IPS DF 19.7 (cell line): Measurements from ENCODE around the gene SHISA9.
"Not testable (repeated sequence)": the region's sequence is repeated elsewhere in the genome, so short reads cannot be mapped to it uniquely, and the experiment has no call there.

ENCODE experiments used
- DNase-seq: peaks from one replicate; pipeline ENCODE4 v3.0.0-alpha.2; 2013; ENCODE audit warnings: low read depth, low spot score

SHISA9 gene

DNA sequence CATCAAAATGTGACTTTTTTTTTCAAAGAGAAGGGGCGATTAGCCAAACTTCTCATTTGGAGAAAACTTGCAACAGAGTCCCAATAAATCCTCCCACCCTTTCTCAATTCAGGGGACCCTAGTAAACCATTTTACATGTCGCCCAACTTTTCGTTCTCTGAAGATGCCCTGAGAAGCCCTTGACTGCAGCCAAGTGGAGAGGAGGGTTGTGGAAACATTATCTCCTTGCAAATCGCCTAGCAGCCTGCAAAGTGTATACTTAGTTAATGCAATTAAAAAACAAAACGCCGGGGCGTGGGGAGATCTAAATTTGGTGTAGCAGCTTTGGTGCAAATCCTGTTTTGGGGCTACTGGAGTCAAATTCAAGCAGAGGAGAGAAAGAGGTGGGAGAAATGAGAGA lies 1.2 kb upstream of the SHISA9 start:
- no peak for DNase-seq

DNA sequence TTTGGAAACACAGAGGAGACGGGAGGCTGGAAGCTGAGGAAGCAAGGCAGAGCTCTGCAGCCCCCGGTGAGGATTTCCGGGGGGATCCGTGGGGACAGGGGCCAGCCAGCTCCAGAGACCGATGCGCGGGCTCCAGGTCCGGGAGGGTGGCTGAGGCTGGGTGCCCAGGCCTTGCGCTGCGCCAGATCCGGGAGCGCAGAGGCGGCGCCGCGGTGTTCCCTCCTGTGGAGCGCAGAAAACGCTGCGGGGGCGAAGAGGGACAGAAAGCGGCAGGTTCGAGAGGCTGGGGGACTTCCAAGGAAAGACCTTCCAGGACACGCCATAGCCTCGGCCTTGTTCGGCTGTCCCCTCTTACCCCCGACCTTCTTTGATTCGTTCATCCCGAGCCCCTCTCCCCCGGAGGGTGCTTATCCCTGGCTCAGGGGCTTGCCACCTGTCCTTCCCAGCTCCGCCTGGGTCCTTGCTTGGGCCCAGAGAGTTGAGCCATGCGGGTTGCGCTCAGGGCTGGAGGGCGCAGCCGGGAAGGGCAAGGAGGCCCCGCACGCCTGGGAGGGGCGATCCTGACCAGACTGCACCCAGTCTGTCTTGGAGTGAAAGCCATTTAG lies 697 bp upstream of the SHISA9 start:
- DNase-seq, result no peak

DNA sequence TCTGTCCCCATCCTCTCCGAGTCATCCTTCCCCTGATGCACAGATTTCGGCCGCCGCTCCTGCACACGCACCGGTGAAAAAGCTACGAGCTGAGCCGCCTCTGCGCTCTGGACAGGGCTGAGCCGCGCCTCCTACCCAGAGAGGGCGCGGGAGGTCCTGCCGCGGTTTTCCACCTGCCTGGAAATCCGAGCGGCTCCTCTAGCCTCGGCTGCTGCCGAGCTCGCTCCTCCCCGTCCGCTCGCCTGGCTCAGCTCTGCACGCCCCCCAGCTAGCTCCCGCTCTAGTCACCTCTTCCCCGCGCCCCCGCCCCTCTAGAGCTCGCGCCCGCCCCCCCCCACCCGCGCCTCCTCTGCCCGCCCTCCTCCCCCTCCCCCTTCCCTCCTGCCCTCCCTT lies 198 bp upstream of the SHISA9 start:
- DNase-seq, result peak; percentile 56

DNA sequence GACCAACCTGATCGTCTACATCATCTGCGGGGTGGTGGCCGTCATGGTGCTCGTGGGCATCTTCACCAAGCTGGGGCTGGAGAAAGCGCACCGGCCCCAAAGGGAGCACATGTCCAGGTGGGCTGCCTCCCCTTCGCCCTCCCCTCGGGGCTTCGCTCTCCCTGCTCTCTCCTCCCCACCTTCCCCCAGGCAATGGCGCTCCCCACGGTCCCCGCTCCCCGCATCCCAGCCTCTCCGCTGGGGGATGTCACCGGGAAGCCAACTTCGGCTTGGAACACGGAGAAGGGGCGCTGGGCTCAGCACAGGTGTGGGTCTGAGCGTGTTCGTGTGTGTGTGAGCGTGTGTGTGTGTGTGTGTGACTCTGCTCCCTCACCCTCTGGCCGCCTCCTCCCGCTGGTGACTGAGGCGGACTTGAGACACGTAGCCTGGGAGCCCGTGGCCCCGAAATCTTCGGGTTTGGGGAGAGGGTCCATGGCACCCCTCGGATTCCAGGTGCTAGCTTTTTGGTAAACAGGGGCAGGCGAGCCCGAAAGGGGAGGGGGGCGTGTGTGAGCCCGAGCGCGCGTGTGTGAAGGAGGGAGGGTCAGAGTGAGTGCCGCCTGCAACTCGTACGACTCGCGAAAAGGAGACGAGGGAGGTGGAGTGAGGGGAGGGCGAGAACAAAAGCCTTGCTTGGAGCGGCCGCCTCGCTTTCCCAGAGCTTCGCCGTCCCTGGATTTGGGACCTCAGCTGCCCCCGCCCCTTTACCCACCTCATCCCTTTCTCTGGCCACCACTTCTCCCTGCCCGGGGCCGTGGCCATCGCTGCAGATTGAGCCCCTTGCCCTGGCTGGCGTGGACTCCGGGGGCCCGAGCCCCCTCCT lies 1.3 kb downstream of the SHISA9 start:
- peak; percentile 52 for DNase-seq

DNA sequence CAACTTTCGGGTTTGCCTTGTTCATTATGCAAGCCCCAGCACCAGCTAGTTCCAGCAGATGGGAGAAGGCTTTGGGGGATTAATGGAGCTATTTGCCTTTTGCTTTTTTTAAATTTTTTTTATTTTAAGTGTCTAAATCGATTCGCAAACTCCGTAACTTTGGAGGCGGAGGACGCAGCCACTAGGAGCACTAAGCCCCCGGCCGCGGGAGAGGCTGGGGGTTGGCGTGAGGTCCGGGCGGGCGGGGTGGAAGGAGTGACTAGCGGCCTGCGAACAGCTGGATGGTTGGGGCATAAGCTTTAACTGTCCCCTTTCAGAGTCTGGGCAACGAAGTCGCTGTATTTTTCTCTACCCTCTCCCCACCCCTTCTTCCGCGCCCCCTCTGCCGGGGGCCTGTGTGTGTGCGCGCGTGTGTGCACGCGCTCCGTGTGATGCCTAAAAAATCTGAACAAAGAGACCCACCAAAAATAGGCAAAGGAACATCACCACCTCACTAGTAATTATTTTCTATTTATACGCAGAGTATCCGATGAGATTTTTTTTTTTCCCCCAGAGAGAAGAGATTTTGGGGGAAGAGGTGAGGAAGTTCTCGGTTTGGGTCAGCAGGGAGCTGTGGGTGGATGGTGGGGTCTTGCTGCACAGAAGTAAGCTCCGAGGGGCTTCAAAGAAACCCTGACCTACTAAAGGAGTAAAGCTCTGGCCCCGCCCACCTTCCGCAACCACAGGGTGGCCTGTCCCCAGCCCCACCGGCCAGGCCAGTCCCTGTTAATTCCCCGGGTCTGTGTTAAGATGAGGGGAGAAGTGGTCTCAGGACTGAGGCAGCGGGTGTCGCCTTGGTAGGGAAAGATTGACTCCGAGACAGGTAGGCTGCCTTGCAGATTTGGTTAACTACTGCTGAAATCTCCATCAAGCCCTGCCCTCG lies 2.3 kb downstream of the SHISA9 start:
- DNase-seq, result no peak

DNA sequence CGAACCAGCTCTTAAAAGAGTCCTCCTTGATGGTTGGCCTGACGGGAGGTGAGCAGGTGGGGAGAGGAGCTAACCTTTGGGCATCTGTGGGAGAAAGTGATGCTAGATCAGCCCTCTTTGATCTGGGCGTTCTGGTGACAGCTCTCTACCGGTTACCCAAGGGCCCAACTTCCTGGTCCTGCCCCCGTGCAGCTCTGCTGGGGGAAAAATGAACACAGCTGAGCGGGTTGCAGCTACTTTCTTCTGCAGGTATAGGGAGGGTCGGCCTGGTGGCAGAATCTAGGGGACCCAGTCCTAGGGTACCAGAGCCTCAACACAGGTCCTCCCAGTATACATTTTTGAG lies 2.9 kb downstream of the SHISA9 start:
- DNase-seq, result no peak

DNA sequence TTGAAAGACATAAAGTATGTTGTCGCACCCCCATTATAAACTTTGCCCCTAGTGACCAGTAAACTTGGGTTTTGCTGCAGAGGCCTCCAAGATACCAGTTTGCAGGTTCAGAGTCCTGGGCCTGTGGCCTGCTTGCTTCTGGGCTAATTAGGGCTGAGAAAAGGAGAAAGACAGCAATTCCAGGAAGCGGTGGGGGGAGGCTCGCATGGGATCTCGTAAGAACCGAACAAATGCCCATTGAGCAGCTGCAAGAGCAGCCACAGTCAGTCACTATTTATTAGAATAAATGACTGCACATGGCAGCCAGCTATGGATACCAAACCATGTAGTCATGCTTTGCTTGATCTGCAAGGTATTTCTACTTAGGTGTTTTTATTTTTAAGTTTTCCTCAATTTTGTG lies 4.9 kb downstream of the SHISA9 start:
- no peak for DNase-seq

DNA sequence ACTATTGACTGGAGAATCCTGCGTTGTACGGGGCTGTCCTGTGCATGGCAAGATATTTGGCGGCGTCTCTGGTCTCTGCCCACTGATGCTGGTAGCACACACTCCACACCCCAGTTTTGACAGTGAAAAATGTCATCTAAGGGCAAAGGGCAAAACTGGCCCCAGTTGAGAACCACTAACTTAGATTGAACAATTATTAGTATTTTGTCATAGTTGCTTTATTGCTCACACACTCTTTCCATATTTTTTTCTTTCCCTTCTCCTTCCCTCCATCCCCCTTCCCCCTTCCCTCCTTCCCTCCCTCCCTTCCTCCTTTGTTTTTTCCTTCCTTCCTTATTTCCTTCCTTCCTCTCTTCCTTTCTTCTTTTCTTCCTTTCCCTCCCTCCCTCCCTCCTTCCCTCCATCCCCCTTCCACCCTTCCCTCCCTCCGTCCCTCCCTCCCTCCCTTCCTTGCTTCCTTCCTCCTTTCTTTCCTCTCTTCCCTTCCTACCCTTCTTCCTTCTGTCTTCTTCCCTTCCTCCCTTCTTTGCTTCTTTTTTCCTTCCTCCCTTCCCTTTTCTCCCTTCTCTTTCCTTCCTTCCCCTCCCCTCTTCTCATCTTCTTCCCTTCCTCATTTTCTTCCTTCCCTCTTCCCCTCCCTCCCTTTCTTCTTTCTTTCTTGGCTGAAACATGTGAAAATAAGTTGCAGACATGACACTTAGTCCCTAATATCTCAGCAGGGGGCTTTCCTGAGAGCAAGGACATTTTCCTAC lies 5.5 kb downstream of the SHISA9 start:
- DNase-seq, result no peak

DNA sequence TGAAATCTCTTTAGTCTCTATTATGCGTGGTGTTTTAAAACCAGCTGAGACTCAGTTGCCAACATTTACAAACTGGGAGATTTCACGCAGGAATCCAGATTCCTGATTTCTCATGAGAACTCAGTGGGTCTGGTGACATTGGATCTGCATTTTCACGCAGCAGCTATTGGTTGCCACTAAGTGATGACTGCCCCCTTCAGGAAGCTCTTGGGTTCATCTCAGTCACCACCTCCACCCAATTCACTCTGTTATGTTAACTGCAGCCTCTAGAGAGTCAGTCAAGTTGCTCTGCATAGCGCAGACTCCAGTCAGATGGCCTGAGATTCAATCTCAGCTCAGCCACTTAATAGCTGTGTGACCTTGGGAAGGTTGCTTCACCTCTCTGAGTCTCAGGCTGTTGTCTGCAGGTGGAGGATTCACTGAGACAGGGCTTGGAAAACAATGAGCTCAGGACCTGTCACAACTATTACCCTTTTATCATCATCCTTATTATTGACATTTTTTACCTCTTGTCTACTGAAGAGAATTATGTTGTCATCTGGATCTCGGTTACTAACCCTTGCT lies 6.4 kb downstream of the SHISA9 start:
- peak; percentile 65 for DNase-seq

DNA sequence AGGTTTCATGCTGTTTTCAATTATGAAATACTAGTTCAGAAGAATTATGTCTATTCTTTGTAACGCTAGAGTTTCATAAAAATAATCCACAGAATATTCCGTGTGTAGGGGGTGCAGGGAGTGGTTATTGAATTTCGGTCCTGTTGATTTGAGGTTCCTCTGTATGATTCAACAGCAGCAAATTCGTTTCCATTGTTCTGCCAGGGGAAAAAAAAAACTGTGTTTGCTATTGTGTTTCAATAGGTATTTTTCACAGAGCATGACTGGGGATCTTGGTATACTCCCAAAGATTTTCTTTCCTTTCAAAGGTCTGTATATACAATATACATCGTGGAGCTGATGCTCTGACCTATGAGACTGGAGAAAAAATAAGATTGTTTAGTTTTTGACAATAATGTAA lies 15.8 kb downstream of the SHISA9 start:
- DNase-seq, result no peak

DNA sequence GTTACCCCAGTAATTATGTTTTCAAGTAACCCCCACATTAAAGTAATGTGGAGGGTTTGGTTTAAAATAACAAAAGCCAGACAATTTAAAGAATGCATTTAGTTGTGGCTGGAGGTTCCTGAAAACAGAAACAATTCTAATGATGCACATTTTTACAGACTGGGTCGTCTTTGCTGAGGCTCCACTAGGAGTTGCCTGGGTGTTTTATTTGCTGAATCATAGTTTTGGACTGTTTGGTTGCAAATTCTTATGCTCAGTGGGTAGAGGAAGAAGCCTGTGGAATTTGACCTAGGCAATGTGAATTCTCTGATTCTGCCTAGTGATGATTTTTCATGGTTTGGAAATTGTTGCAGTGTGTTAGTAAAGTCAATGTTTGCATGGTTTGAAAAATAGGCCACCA lies 16.3 kb downstream of the SHISA9 start:
- DNase-seq, result no peak

DNA sequence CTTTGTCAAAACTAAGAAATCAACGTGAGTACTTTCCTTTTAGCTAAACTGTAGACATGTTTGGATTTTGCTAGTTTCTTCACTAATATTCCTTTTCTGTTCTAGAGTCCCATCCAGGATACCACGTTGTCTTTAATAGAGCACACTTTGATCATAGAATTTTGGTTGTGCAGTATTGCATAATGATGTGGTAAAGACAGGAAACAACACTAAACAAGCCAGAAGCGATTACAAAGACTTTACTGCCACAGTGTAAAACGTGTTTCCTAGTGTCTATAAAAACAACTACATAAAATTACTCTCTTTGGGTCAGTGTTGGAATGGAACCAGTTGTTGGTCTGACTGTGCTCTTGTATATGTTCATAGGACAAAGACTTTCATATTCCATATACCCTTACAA lies 19.3 kb downstream of the SHISA9 start:
- DNase-seq, result no peak

DNA sequence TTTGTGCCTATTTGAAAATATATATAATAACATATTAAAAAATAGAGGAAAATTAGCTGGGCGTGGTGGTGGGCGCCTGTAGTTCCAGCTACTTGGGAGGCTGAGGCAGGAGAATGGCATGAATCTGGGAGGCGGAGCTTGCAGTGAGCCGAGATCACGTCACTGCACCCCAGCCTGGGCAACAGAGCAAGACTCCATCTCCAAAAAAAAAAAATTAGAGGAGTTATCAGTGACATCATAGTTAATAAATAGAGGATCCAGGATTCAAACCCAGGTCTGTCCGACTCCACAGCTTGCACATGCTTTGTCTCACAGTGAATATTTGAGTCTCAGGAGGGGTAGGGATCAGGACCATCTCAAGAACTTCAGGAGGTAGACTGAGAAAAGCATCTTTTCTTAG lies 22.2 kb downstream of the SHISA9 start:
- not testable (repeated sequence) for DNase-seq

DNA sequence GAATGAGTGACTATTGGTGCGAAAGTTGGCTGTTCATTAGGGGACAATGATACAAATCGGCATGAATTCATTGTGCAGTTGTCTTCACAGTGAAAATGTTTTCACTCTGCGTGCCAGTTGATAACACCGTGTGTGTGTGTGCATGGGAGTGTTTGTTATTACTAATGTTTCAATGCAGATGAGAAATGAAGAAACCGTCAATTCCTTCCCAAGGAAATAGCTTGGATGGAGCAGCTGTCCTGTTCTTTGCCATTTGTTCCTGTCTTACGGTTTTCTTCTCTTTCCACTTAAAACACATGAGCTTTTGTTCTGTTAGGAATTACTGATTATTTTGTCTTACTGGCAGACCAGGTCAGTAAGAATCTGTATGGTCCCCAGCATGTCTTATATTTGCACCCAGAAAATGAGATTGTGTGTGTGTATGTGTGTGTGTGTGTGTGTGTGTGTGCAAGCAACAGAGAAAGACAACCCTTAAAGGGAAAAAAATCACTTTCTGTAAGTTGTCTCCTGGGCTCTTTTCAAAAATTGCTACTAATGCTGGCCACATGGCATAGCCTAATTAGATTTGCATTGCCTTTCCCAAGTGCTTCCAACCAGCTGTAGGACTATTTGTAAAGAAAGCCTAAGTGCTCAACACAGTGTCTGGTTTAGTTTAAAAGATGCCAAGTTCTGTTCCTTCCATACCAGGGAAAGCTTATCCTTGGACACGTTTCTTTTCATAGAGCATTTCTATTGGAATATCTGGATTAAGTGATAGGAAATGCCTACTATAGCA lies 23.8 kb downstream of the SHISA9 start:
- no peak for DNase-seq

DNA sequence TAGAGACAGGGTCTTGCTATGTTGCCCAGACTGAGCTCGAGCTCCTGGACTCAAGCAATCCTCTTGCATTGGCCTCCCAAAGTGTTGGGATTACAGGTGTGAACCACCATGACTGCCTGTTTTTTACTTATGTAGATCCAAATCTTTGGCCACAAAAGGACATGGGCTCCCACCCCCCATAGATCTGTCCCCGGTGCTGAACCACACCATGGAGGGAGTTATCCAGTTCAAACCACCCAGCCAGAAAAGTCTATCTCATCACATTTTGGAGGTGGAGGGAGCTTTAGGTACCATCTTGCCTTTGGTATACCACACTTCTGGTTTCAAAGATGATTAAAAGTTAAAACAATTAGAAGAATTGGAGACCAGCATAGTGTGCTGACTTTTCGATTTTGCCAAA lies 26.2 kb downstream of the SHISA9 start:
- DNase-seq, result no peak

DNA sequence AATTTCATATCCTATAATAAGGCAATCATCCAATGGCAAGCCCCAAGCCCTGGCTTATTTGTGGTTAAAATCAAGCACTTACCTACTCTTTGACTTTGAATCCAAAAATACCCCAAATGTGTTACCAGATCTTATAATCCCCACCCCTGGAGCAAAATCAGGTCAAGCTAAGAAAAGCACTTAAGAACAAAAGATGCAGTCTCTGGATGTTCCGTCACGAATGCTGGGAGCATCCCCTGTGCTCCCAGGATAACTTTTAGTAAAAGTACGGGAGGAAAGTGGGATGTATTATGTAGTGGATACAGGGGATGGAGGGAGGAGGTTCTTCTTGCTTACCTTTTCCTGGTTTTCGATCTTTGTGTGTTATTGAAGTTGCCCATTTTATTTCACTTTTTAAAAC lies 29.5 kb downstream of the SHISA9 start:
- DNase-seq, result no peak

DNA sequence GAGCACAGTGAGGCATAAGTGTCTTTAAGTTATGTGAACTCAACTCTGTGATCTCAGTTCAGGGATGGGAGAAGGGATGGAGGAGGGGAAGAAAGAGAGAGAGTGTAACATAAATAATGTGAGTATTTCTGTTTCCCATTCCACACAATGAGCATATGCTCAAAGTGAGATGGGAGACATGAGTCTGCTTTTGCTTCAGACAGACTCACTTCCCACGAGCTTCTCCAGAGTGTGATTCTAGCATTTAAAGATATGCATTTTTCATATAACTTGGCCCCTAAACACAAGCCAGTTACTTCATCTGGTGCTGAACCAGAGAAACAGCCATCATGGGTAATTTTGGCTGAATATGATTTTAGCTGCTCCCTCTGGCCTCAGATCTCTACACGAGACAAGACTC lies 35.0 kb downstream of the SHISA9 start:
- no peak for DNase-seq

DNA sequence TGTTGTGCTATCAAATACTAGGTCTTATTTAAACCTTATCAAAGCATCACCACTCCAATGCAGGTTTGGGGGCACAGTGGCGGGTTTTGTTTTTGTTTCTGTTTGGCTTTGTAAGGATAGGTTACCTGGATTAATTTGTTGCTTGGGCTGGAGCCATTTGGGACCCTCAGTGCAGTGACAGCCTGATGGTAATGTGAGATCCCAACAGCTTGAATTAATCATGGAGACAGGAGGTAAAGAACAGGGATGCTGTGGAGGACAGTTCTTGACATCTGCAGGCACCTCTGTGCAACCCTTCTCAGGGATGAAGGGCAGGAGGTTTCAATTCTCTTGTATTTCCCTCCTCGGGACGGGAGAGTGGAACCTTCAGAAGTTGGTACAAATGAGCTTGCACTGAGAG lies 40.5 kb downstream of the SHISA9 start:
- no peak for DNase-seq

DNA sequence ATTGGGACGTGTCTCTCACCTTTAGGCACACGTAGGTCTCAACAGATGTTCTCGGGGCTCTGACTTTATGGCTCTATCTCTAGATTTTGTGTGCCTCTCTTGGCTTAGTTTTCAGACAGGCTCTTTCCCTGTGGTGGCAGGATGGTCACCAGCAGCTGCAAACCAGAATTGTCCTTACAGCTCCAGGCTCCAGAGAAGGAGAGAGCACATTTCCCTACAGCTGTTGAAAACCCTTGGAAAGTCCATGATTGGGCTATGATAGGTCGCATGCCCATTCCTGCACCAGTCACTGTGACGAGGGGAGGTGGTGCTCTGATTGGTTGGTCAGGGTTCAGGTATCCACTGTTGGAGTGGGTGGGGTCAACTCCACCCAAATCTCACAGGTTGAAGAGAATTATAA lies 41.5 kb downstream of the SHISA9 start:
- no peak for DNase-seq

DNA sequence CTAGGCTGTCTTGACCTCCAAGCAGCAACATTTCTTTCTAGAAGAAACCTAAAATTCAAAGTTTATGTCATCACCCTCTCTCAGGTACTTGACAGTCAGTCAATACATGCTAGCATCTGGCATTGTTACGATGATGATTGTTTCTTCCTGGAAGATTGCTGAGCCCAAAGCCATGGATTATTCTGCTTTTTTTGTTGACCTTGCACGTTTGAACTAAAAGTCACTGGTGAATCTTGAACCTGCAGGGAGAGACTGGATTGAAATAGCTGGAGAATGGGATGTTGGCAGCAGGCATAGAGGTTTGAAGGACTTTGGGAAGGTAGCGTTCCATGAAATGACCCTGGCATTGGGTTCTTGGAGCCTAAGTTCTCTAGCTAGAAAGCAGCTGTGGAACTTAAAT lies 42.9 kb downstream of the SHISA9 start:
- DNase-seq, result no peak

DNA sequence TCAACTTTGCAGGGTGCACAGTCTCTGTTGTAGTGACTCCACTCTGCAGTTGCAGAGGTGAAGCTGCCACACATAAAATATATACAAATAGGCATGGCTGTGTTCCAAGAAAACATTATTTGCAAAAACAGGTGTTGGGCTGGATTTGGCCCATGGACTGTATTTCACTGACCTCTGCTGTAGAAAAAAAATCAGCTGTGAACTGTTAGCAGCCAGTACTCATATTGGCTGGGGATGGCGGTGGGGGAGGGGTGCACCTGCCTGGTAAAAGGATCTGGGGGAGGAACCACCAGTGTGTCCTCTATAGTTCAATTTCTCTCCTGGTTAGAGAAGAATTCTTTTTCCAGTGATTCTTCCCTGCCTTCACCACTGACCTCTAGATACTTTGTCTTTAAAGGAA lies 50.0 kb downstream of the SHISA9 start:
- DNase-seq, result no peak
